GM18526 (cell line): ENCODE results near the gene ACP1.

Experiments used
- POLR2A ChIP-seq: IDR thresholded peaks from 3 replicates; pipeline ENCODE4 v1.6.1; 2011; ENCODE audit not compliant: insufficient read length; ENCODE audit errors: extremely low read depth

Gene ACP1

GRCh38 chr2:263774-264492 lies 814 bp upstream of the ACP1 start, which contains the start of gene SH3YL1:
Gene SH3YL1, minus strand, starts transcription at chr2:264032. Its CDS starts 48 bp downstream, at chr2:263984.
- no peak for TF ChIP-seq POLR2A

GRCh38 chr2:268323-268722 lies 3.6 kb downstream of the ACP1 start:
- TF ChIP-seq POLR2A = no peak

GRCh38 chr2:269356-270030 lies 4.7 kb downstream of the ACP1 start:
- no peak for TF ChIP-seq POLR2A

- TF ChIP-seq POLR2A = no peak
Observed at GRCh38 chr2:270861-271260, 6.1 kb downstream of the ACP1 start.

GRCh38 chr2:271917-272316 lies 7.2 kb downstream of the ACP1 start:
- no peak for TF ChIP-seq POLR2A

- TF ChIP-seq POLR2A = no peak
Observed at GRCh38 chr2:273333-273732, 8.6 kb downstream of the ACP1 start.

- TF ChIP-seq POLR2A = no peak
Observed at GRCh38 chr2:274503-274902, 9.8 kb downstream of the ACP1 start.

GRCh38 chr2:275466-275865 lies 10.7 kb downstream of the ACP1 start:
- no peak for TF ChIP-seq POLR2A

- no peak for TF ChIP-seq POLR2A
Observed at GRCh38 chr2:278312-278926, 13.7 kb downstream of the ACP1 start.

GRCh38 chr2:278927-279320 lies 14.2 kb downstream of the ACP1 start:
- TF ChIP-seq POLR2A = no peak

GRCh38 chr2:279366-279765 lies 14.6 kb downstream of the ACP1 start:
- no peak for TF ChIP-seq POLR2A

GRCh38 chr2:279956-280649 lies 15.4 kb downstream of the ACP1 start:
- no peak for TF ChIP-seq POLR2A

GRCh38 chr2:280650-281110 lies 15.9 kb downstream of the ACP1 start:
- no peak for TF ChIP-seq POLR2A

- TF ChIP-seq POLR2A = no peak
Observed at GRCh38 chr2:281381-281780, 16.6 kb downstream of the ACP1 start.
